ENCODE data around the gene ANKLE1. TPM values are rescaled to one million over a fixed set of nuclear protein-coding genes. Genes with fewer than 3 reads are reported as not detected.

ANKLE1 gene
- total and polyA plus RNA-seq, 2 experiments from 2014 or later, result 0.31 to 0.54 TPM

DNA sequence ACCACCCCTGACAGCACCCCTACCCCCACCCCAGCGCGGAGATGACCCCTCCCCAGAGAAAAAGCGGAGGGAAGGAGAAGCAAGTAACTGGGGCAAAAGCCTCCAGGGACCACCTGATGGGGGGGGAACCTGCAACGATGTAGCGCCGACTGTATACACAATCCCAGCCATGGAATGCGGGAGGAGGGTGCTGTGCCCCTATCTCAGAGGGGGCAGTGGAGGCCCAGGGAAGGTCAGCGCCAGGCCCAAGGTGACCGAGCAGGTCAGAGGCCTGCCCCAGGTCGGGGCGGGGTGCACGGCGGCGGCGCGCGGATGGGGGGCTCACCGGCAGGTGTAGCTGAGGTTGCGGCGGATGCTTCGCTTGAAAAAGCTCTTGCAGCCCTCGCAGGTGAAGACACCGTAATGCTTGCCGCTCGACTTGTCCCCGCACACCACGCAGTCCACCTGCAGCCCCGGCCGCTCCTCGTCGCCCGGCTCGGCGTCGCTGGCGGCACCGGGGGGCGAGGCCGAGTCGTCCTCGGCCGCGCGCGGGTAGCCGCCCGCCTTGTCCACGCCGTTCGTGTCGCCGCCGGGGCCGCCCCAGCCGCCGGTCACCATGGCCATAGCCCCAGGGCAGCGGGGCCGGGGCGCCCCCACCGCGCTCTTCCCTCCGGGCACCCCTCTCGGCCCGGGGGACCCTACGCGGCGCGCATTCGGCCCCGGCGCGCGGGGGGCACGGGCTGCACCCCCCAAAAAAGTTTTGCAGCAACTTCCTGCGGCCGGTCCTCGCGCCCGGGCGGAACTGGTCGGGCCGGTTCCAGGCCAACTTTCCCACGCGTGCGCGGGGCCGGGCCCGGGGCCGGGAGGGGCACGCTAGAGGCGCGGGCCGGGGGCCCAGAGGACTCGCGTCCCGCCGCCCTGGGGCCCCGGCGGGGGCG is 36.8 kb upstream of the ANKLE1 start:
- peak overlapping the region; percentile 92 for H3K4me3 ChIP-seq
- H3K36me3 ChIP-seq (ENCODE audit: low read depth), result no peaks in the 10 kb centered on the region
- peaks cover 53% of the 10 kb centered on the region for H3K79me2 ChIP-seq (ENCODE audit: insufficient read depth)
- peak overlapping the region; percentile 94 for H3K4me2 ChIP-seq (ENCODE audit: unreplicated experiment)
- H3K9ac ChIP-seq, result peak overlapping the region; percentile 79
- 1 to 2% methylated on average over 37 to 53 of the region's 100 CpGs for WGBS, 2 experiments (ENCODE audit: low coverage in 1 of 2, low lambda C conversion rate in 2 of 2, missing lambda C conversion rate in 2 of 2)
- in situ Hi-C loops (cut with MboI), result no loop called here
- DNase-seq, result peak; percentile 49
- 0 out of 2 replicates have a peak, but pooled peaks cover 3% of the 10 kb centered on the region for H3F3A ChIP-seq (ENCODE audit: insufficient read depth)
- H3K9me2 ChIP-seq (ENCODE audit: insufficient read depth), result no peaks in the 10 kb centered on the region
- H3K4me1 ChIP-seq (ENCODE audit: insufficient read depth), result peaks cover 26% of the 10 kb centered on the region
- H2AFZ ChIP-seq, result peak overlapping the region; percentile 71
- TF ChIP-seq EZH2phosphoT487 (IDR thresholded peaks at IDR 0.05; ENCODE audit: insufficient read depth, low read depth) (no peak), EZH2 (IDR thresholded peaks at IDR 0.05; ENCODE audit: insufficient read depth, poor library complexity, severe bottlenecking) (no peak)
- H3K27me3 ChIP-seq (replicated peaks; ENCODE audit: insufficient read depth), result no peaks in the 10 kb centered on the region
- H3K9me3 ChIP-seq (ENCODE audit: low read depth), result no peaks in the 10 kb centered on the region
- H4K20me1 ChIP-seq (ENCODE audit: insufficient read depth), result no peaks in the 10 kb centered on the region
- H3K27ac ChIP-seq, result no peak overlapping the region

DNA sequence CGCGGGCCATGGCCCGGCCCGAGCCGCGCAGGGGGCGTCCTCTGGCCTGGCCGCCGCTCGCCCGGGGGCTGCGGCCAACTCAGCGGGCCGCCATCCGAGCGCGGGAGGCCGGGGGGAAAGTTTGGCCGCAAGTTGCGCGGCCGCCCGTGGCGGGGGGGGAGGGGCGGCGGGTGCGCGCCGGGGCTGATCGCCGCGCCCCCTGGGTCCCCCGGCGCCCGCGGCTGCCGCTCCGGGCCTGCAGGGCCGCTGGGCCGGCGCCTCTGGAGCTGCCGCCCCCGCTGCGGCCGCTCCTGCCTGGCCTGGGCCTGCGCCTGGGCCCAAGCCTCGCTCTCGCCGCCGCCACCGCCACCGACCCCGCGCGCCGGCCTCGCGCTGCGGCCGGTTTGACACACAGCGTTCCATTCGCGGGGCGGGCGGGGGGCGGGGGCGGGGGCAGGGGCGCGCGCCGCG is 36.1 kb upstream of the ANKLE1 start, which contains the start of gene NR2F6:
TSS of gene NR2F6 (minus strand) at position 385 of the 450 bp plus-strand sequence. CDS start 699 bp downstream, outside the sequence.
- H4K20me1 ChIP-seq (ENCODE audit: insufficient read depth), result no peaks in the 10 kb centered on the region
- TF ChIP-seq EZH2 (IDR thresholded peaks at IDR 0.05; ENCODE audit: insufficient read depth, poor library complexity, severe bottlenecking) (no peak), EZH2phosphoT487 (IDR thresholded peaks at IDR 0.05; ENCODE audit: insufficient read depth, low read depth) (no peak)
- no peak for DNase-seq
- peaks cover 46% of the 10 kb centered on the region for H3K79me2 ChIP-seq (ENCODE audit: insufficient read depth)
- H3K27ac ChIP-seq, result 0 out of 2 replicates have a peak within 1 kb of the TSS, but pooled peaks have one; percentile 4
- in situ Hi-C loops (cut with MboI), result no loop called here
- H3K9ac ChIP-seq, result peak within 1 kb of the TSS; percentile 79
- no peaks in the 10 kb centered on the region for H3K9me3 ChIP-seq (ENCODE audit: low read depth)
- WGBS, 2 experiments (ENCODE audit: low coverage in 1 of 2, low lambda C conversion rate in 2 of 2, missing lambda C conversion rate in 2 of 2), result no CpG with 5 or more reads among the region's 72 CpGs
- H3K4me1 ChIP-seq (ENCODE audit: insufficient read depth), result peaks cover 26% of the 10 kb centered on the region
- H3F3A ChIP-seq (ENCODE audit: insufficient read depth), result 0 out of 2 replicates have a peak, but pooled peaks cover 3% of the 10 kb centered on the region
- H3K27me3 ChIP-seq (replicated peaks; ENCODE audit: insufficient read depth), result no peaks in the 10 kb centered on the region
- H3K9me2 ChIP-seq (ENCODE audit: insufficient read depth), result no peaks in the 10 kb centered on the region
- peak within 1 kb of the TSS; percentile 83 for H2AFZ ChIP-seq
- H3K4me2 ChIP-seq (ENCODE audit: unreplicated experiment), result peak within 1 kb of the TSS; percentile 94
- H3K36me3 ChIP-seq (ENCODE audit: low read depth), result no peaks in the 10 kb centered on the region
- H3K4me3 ChIP-seq, result peak within 1 kb of the TSS; percentile 92

DNA sequence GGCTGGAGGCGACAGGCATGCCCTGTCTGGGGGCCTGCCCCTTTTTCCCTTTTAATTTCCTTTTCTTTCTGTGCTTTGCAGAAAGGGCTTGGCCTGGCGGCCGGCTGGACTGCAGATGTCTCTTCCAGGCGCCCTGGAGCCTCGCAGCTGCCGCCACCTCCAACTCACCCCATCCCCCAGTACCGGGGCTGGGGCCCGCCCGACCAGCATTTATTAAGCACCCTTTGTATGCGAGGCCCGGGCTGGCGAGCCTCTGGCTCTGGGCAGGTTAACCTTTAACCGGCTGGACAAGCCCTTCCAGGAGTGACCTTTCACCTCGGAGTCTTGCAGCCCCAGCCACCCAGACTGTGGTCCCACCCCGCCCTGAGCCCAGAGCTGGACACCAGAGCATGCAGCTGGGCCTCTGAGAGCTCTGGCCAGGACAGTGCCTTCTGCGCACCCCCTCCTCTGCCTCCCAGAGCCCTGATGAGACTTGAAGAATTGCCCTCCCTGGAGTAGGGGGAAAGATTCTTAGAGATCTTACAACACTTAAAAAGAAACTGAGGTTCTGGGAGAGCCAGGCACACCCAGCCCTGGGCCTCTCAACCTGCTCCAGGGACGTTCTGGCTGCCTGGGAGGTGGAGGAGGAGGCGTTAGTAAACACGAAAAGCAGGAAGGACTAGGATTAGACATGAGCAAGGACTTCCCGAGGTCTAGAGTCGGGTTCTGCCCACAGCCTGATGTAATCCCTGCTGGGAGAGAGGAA is 34.8 kb upstream of the ANKLE1 start:
- H3K27ac ChIP-seq, result 0 out of 2 replicates have a peak overlapping the region, but pooled peaks have one; percentile 4
- peak; percentile 59 for DNase-seq
- peak overlapping the region; percentile 67 for H3K9ac ChIP-seq
- H3K36me3 ChIP-seq (ENCODE audit: low read depth), result no peaks in the 10 kb centered on the region
- no peaks in the 10 kb centered on the region for H3K9me3 ChIP-seq (ENCODE audit: low read depth)
- peaks cover 20% of the 10 kb centered on the region for H3K4me1 ChIP-seq (ENCODE audit: insufficient read depth)
- no peaks in the 10 kb centered on the region for H4K20me1 ChIP-seq (ENCODE audit: insufficient read depth)
- H3K4me2 ChIP-seq (ENCODE audit: unreplicated experiment), result peak overlapping the region; percentile 67
- 0 out of 2 replicates have a peak, but pooled peaks cover 3% of the 10 kb centered on the region for H3F3A ChIP-seq (ENCODE audit: insufficient read depth)
- peak overlapping the region; percentile 66 for H3K4me3 ChIP-seq
- H3K27me3 ChIP-seq (replicated peaks; ENCODE audit: insufficient read depth), result no peaks in the 10 kb centered on the region
- H3K79me2 ChIP-seq (ENCODE audit: insufficient read depth), result peaks cover 33% of the 10 kb centered on the region
- in situ Hi-C loops (cut with MboI), result no loop called here
- H3K9me2 ChIP-seq (ENCODE audit: insufficient read depth), result no peaks in the 10 kb centered on the region
- peak overlapping the region; percentile 83 for H2AFZ ChIP-seq
- WGBS, 2 experiments (ENCODE audit: low coverage in 1 of 2, low lambda C conversion rate in 2 of 2, missing lambda C conversion rate in 2 of 2), result 20 to 21% methylated on average over 21 of the region's 21 CpGs
- TF ChIP-seq EZH2 (IDR thresholded peaks at IDR 0.05; ENCODE audit: insufficient read depth, poor library complexity, severe bottlenecking) (no peak), EZH2phosphoT487 (IDR thresholded peaks at IDR 0.05; ENCODE audit: insufficient read depth, low read depth) (no peak)
